Activated T-cell treated with anti-CD3 and anti-CD28 coated beads, Interleukin-2, amount 50 U/mL, for 72 hours (primary cell): ENCODE data around the gene SLC16A6. TPM values are rescaled to one million over a fixed set of nuclear protein-coding genes. Genes with fewer than 3 reads are reported as not detected.
"Not testable (repeated sequence)": the region's sequence is repeated elsewhere in the genome, so short reads cannot be mapped to it uniquely, and the experiment has no call there.

ENCODE experiments used
- ATAC-seq, 2 donors: fragments of 150-1000 bp; cut with Tn5 transposase; replicated peaks in 1 of 2; 2 replicates each; pipeline ENCODE4 v1.10.0; 2021; ENCODE audit warnings: moderate library complexity in 2 of 2, mild to moderate bottlenecking in 1 of 2
- DNase-seq, 2 donors: peaks; one replicate each; pipeline ENCODE4 v3.0.0; 2021 to 2022; ENCODE audit warnings: mixed read lengths in 1 of 2
- H3K27ac Mint-ChIP-seq: one replicate; pipeline ENCODE4 v1.8.0; 2022; ENCODE audit warnings: mild to moderate bottlenecking, moderate library complexity, mixed read lengths
- H3K27me3 Mint-ChIP-seq: one replicate; pipeline ENCODE4 v1.8.0; 2022; ENCODE audit warnings: low read depth, mixed read lengths
- H3K36me3 Mint-ChIP-seq, 2 donors: one replicate each; pipeline ENCODE4 v1.8.0; 2022; ENCODE audit warnings: mixed read lengths in 2 of 2, mild to moderate bottlenecking in 1 of 2; ENCODE audit not compliant: insufficient read depth in 2 of 2
- H3K4me1 Mint-ChIP-seq: one replicate; pipeline ENCODE4 v1.8.0; 2022; ENCODE audit warnings: low read depth, mixed read lengths
- H3K4me3 Mint-ChIP-seq, 2 donors: one replicate each; pipeline ENCODE4 v1.8.0; 2022; ENCODE audit warnings: mild to moderate bottlenecking in 2 of 2, mixed read lengths in 2 of 2, moderate library complexity in 2 of 2
- H3K9me3 Mint-ChIP-seq, 2 donors: one replicate each; pipeline ENCODE4 v1.8.0; 2022; ENCODE audit warnings: mixed read lengths in 2 of 2
- total RNA-seq, 2 donors: library from RNA; stranded (reverse); gene quantifications; one replicate each; pipeline ENCODE4 v1.2.3, GENCODE V29; 2022

Gene SLC16A6
- total RNA-seq = 1 to 10 TPM; 5.9 to 8.7 TPM

- H3K36me3 Mint-ChIP-seq = peaks cover 0 to 3% of the 10 kb centered on the region in 2 donors
Measured at GRCh38 chr17:68290955-68291835, at the start of gene SLC16A6, which contains the start of gene ARSG. Gene SLC16A6, minus strand, starts transcription at chr17:68291127. Its CDS starts 12,807 bp downstream, at chr17:68278320. Gene ARSG, plus strand, starts transcription at chr17:68291495. Its CDS starts 15,999 bp downstream, at chr17:68307494.

GRCh38 chr17:68334393-68334792 is 43.5 kb upstream of the SLC16A6 start:
- Mint-ChIP-seq H3K9me3 (peaks cover 5 to 7% of the 10 kb centered on the region in 2 donors), H3K36me3 (peaks cover 5 to 10% of the 10 kb centered on the region in 2 donors), H3K4me3 (no peak overlapping the region), H3K27ac (no peak overlapping the region), H3K27me3 (no peaks in the 10 kb centered on the region), H3K4me1 (no peaks in the 10 kb centered on the region)
- no peak for DNase-seq
- no peak for ATAC-seq

More at GRCh38 chr17:68290955-68291835, at the start of gene SLC16A6, which contains the start of gene ARSG:
- H3K9me3 Mint-ChIP-seq = no peaks in the 10 kb centered on the region
- peak within 1 kb of the TSS; percentile 99 to 100 for H3K4me3 Mint-ChIP-seq
- ATAC-seq = peak; percentile 76 to 78
- peak; percentile 84 to 89 for DNase-seq
- peak within 1 kb of the TSS; percentile 100 for H3K27ac Mint-ChIP-seq
- peaks cover 65% of the 10 kb centered on the region for H3K4me1 Mint-ChIP-seq
- no peaks in the 10 kb centered on the region for H3K27me3 Mint-ChIP-seq

- not testable (repeated sequence) for H3K4me3 Mint-ChIP-seq, H3K9me3 Mint-ChIP-seq, DNase-seq, H3K27ac Mint-ChIP-seq, H3K4me1 Mint-ChIP-seq, ATAC-seq, H3K27me3 Mint-ChIP-seq
- H3K36me3 Mint-ChIP-seq = peaks cover 5 to 10% of the 10 kb centered on the region in 2 donors
Measured at GRCh38 chr17:68331932-68332331, 41.0 kb upstream of the SLC16A6 start.

GRCh38 chr17:68329331-68329730 is 38.4 kb upstream of the SLC16A6 start:
- Mint-ChIP-seq H3K36me3 (peaks cover 5 to 10% of the 10 kb centered on the region in 2 donors), H3K9me3 (peaks cover 5 to 7% of the 10 kb centered on the region in 2 donors), H3K4me3 (no peak overlapping the region), H3K4me1 (peaks cover 21% of the 10 kb centered on the region), H3K27ac (no peak overlapping the region), H3K27me3 (no peaks in the 10 kb centered on the region)
- DNase-seq = no peak
- no peak for ATAC-seq

GRCh38 chr17:68328676-68329075 is 37.7 kb upstream of the SLC16A6 start:
- no peaks in the 10 kb centered on the region for H3K27me3 Mint-ChIP-seq

GRCh38 chr17:68327823-68328557 is 37.1 kb upstream of the SLC16A6 start:
- peaks cover 21% of the 10 kb centered on the region for H3K4me1 Mint-ChIP-seq
- H3K4me3 Mint-ChIP-seq = no peak overlapping the region
- peaks cover 5 to 10% of the 10 kb centered on the region in 2 donors for H3K36me3 Mint-ChIP-seq
- no peak overlapping the region for H3K27ac Mint-ChIP-seq
- ATAC-seq (peak in 1 of 2 donors; percentile 37), DNase-seq (no peak)
- H3K27me3 Mint-ChIP-seq = no peaks in the 10 kb centered on the region
- H3K9me3 Mint-ChIP-seq = peaks cover 5 to 7% of the 10 kb centered on the region in 2 donors

More at GRCh38 chr17:68328676-68329075, 37.7 kb upstream of the SLC16A6 start:
- H3K4me3 Mint-ChIP-seq = no peak overlapping the region
- H3K9me3 Mint-ChIP-seq = peaks cover 5 to 7% of the 10 kb centered on the region in 2 donors
- DNase-seq (no peak), ATAC-seq (no peak)
- peaks cover 5 to 10% of the 10 kb centered on the region in 2 donors for H3K36me3 Mint-ChIP-seq
- peaks cover 21% of the 10 kb centered on the region for H3K4me1 Mint-ChIP-seq
- H3K27ac Mint-ChIP-seq = no peak overlapping the region

- peak; percentile 90 to 95 for ATAC-seq
- Mint-ChIP-seq H3K27me3 (no peaks in the 10 kb centered on the region), H3K4me1 (peaks cover 21% of the 10 kb centered on the region), H3K27ac (peak overlapping the region; percentile 15), H3K9me3 (peaks cover 3 to 4% of the 10 kb centered on the region in 2 donors), H3K4me3 (peak overlapping the region in 1 of 2 donors; percentile 25), H3K36me3 (peaks cover 2 to 4% of the 10 kb centered on the region in 2 donors)
- DNase-seq = peak; percentile 49 to 57
Measured at GRCh38 chr17:68326681-68327080, 35.8 kb upstream of the SLC16A6 start.

GRCh38 chr17:68325961-68326360 is 35.0 kb upstream of the SLC16A6 start:
- Mint-ChIP-seq H3K27me3 (no peaks in the 10 kb centered on the region), H3K36me3 (peaks cover 0 to 3% of the 10 kb centered on the region in 2 donors), H3K27ac (no peak overlapping the region), H3K4me3 (no peak overlapping the region), H3K9me3 (peaks cover 3 to 4% of the 10 kb centered on the region in 2 donors), H3K4me1 (peaks cover 21% of the 10 kb centered on the region)
- ATAC-seq = no peak
- no peak for DNase-seq

GRCh38 chr17:68324654-68325336 is 33.9 kb upstream of the SLC16A6 start:
- DNase-seq = no peak
- ATAC-seq = no peak
- no peak overlapping the region for H3K4me3 Mint-ChIP-seq
- no peaks in the 10 kb centered on the region for H3K36me3 Mint-ChIP-seq
- peaks cover 21% of the 10 kb centered on the region for H3K4me1 Mint-ChIP-seq
- H3K27ac Mint-ChIP-seq = no peak overlapping the region
- H3K9me3 Mint-ChIP-seq = no peaks in the 10 kb centered on the region
- H3K27me3 Mint-ChIP-seq = no peaks in the 10 kb centered on the region

GRCh38 chr17:68324114-68324513 is 33.2 kb upstream of the SLC16A6 start:
- no peak overlapping the region for H3K27ac Mint-ChIP-seq
- no peaks in the 10 kb centered on the region for H3K9me3 Mint-ChIP-seq
- H3K4me3 Mint-ChIP-seq = no peak overlapping the region
- no peaks in the 10 kb centered on the region for H3K36me3 Mint-ChIP-seq
- peaks cover 21% of the 10 kb centered on the region for H3K4me1 Mint-ChIP-seq
- DNase-seq (no peak), ATAC-seq (no peak)
- H3K27me3 Mint-ChIP-seq = no peaks in the 10 kb centered on the region

GRCh38 chr17:68322630-68323029 is 31.7 kb upstream of the SLC16A6 start:
- Mint-ChIP-seq H3K36me3 (no peaks in the 10 kb centered on the region), H3K9me3 (no peaks in the 10 kb centered on the region), H3K4me3 (no peak overlapping the region), H3K27me3 (no peaks in the 10 kb centered on the region), H3K27ac (no peak overlapping the region), H3K4me1 (peaks cover 29% of the 10 kb centered on the region)
- no peak for ATAC-seq
- no peak for DNase-seq

GRCh38 chr17:68321556-68321954 is 30.6 kb upstream of the SLC16A6 start:
- Mint-ChIP-seq H3K4me1 (peaks cover 24% of the 10 kb centered on the region), H3K9me3 (no peaks in the 10 kb centered on the region), H3K27ac (no peak overlapping the region), H3K36me3 (no peaks in the 10 kb centered on the region), H3K27me3 (no peaks in the 10 kb centered on the region), H3K4me3 (no peak overlapping the region)
- DNase-seq (no peak), ATAC-seq (no peak)
